Measurements from ENCODE around the gene ING3. TPM values are rescaled to one million over a fixed set of nuclear protein-coding genes. Genes with fewer than 3 reads are reported as not detected.

The ING3 gene
- total and polyA plus RNA-seq, 2 of the 13 experiments (the other 11 are each of a cell fraction or from before 2014, with no cell fraction given), result 6.9 to 12.8 TPM

DNA sequence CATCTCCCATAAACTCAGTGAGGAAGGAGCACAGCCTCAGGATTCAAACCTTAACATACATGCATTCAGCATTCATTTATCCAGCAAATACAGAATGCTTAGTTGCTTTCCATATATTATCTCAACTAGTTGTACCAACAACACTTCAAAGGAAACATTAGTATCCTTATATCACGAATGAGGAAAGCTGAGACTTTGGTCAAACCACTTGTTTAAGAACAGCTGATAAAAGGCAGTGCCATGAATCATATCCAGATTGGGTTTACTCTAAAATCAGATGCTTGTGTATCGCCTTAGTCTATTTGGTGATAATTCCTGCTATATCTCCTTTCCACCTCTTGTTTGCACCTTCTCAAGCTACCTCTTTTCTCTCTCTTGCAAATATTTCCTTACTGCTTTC is 36.1 kb downstream of the ING3 start:
- TF ChIP-seq XRCC5 (optimal IDR thresholded peaks at IDR 0.05; ENCODE audit: low read length), result no peak
- no peak for TF ChIP-seq CAMTA2 (CRISPR knock-in tag; IDR thresholded peaks at IDR 0.05; ENCODE audit: borderline replicate concordance)
- TF ChIP-seq, protein P1, sequence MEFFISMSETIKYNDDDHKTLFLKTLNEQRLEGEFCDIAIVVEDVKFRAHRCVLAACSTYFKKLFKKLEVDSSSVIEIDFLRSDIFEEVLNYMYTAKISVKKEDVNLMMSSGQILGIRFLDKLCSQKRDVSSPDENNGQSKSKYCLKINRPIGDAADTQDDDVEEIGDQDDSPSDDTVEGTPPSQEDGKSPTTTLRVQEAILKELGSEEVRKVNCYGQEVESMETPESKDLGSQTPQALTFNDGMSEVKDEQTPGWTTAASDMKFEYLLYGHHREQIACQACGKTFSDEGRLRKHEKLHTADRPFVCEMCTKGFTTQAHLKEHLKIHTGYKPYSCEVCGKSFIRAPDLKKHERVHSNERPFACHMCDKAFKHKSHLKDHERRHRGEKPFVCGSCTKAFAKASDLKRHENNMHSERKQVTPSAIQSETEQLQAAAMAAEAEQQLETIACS (CRISPR knock-in tag; IDR thresholded peaks at IDR 0.05), result no peak
- TF ChIP-seq ZNF235 (CRISPR knock-in tag; IDR thresholded peaks at IDR 0.05; ENCODE audit: borderline replicate concordance), result no peak
- no peak for TF ChIP-seq ZNF883 (CRISPR knock-in tag; IDR thresholded peaks at IDR 0.05; ENCODE audit: not compliant biosample characterization)
- WGBS (ENCODE audit: low lambda C conversion rate), result 7% methylated on average over 2 of the region's 2 CpGs
- no peaks in the 10 kb centered on the region for H4K20me1 ChIP-seq (ENCODE audit: insufficient read depth, low read length)

DNA sequence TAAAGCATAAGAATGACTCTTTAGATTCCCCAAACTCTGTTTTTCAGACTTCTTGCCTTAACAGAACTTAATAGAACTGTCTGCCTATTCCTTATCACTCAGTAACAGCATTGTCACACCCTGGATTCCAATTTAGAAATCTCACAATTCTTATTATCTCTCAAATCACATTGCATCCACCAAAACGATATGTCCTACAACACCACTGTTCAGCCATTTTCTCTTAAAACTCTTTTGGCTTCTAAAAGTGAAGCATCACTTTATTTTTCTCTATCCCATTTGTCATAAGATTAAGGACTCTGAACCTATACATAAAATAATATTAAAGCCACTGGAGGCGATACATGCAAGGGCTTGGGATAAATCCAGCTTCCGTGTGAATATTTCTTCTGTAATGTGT is 36.7 kb downstream of the ING3 start:
- in situ Hi-C loops (cut with HindIII; ENCODE audit: extremely low pct_ligation_motif_present, low pct_unique_long_range_greater_than_20kb), result loop anchor here (5.0 kb wide), 1 partner anchor 95 kb away; no protein-coding TSS in a partner anchor
- DNase-seq (ENCODE audit: low spot score) (no peak), FAIRE-seq (no peak), ATAC-seq (no peak)
- H3K4me2 ChIP-seq (ENCODE audit: low read depth, low read length), result no peak overlapping the region
- no peaks in the 10 kb centered on the region for H3K9me3 ChIP-seq (ENCODE audit: low read length)
- H3K36me3 ChIP-seq (replicated peaks in 1 of 2; ENCODE audit: control insufficient read depth in 1 of 2, insufficient read depth in 2 of 2, low read length in 2 of 2), result no peaks in the 10 kb centered on the region
- BruUV-seq (replicated peaks), result no TSS peak
- no peaks in the 10 kb centered on the region for H4K20me1 ChIP-seq (ENCODE audit: insufficient read depth, low read length)
- no peaks in the 10 kb centered on the region for H3K79me2 ChIP-seq (ENCODE audit: insufficient read depth, low read length)
- WGBS (ENCODE audit: low lambda C conversion rate), result 1% methylated on average over 3 of the region's 3 CpGs
- H2AFZ ChIP-seq (ENCODE audit: low read length), result no peak overlapping the region
- no peak overlapping the region for H3K9ac ChIP-seq (ENCODE audit: insufficient read depth, low read depth, low read length)
- POLR2A ChIA-PET, result interaction anchor here (1.4 kb wide), 1 partner anchor 92 kb away, joined by 3 read pairs; no protein-coding TSS in a partner anchor
- peaks cover 0 to 14% of the 10 kb centered on the region in 2 experiments; a peak in 3 of 5 replicates for H3K27me3 ChIP-seq (ENCODE audit: control insufficient read depth in 1 of 2, insufficient read depth in 2 of 2, low read length in 2 of 2)
- H3K27ac ChIP-seq (ENCODE audit: extremely low read length, insufficient read depth, low read length), result no peak overlapping the region
- intact Hi-C loops (cut with micrococcal nuclease; ENCODE audit: unreplicated experiment), result loop anchor here (2.0 kb wide), 1 partner anchor 560 kb away; no protein-coding TSS in a partner anchor
- CTCF ChIA-PET (ENCODE audit: low intra/inter-chr PET ratio, low total read pairs), result interaction anchor here (1.1 to 2.9 kb wide), 3 partner anchors 94 to 120 kb away, joined by 3 to 40 read pairs (median 19); no protein-coding TSS in a partner anchor
- H3K4me1 ChIP-seq (ENCODE audit: insufficient read depth, low read length), result peaks cover 21% of the 10 kb centered on the region
- no peak overlapping the region for H3K4me3 ChIP-seq (replicated peaks in 1 of 3; ENCODE audit: insufficient read depth in 1 of 3, low read depth in 2 of 3, low read length in 3 of 3)
- no peak for TF ChIP-seq TEAD3 (CRISPR knock-in tag; optimal IDR thresholded peaks at IDR 0.05; ENCODE audit: borderline replicate concordance)
- TF ChIP-seq, protein P2, sequence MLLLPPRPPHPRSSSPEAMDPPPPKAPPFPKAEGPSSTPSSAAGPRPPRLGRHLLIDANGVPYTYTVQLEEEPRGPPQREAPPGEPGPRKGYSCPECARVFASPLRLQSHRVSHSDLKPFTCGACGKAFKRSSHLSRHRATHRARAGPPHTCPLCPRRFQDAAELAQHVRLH (CRISPR knock-in tag; IDR thresholded peaks at IDR 0.05; ENCODE audit: borderline replicate concordance, low read depth), result no peak
- TF ChIP-seq, protein P3, sequence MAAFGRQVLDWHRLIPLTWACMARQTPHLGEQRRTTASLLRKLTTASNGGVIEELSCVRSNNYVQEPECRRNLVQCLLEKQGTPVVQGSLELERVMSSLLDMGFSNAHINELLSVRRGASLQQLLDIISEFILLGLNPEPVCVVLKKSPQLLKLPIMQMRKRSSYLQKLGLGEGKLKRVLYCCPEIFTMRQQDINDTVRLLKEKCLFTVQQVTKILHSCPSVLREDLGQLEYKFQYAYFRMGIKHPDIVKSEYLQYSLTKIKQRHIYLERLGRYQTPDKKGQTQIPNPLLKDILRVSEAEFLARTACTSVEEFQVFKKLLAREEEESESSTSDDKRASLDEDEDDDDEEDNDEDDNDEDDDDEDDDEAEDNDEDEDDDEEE (CRISPR knock-in tag; IDR thresholded peaks at IDR 0.05), result no peak
- TF ChIP-seq ZNF143 (CRISPR knock-in tag; IDR thresholded peaks at IDR 0.05), result no peak
- TF ChIP-seq ZNF598 (CRISPR knock-in tag; IDR thresholded peaks at IDR 0.05; ENCODE audit: borderline replicate concordance), result no peak

More for the DNA sequence above, 36.1 kb downstream of the ING3 start:
- H3K9ac ChIP-seq (ENCODE audit: insufficient read depth, low read depth, low read length), result no peak overlapping the region
- ChIA-PET POLR2A (interaction anchor here (1.4 kb wide), 1 partner anchor 93 kb away, joined by 3 read pairs; no protein-coding TSS in a partner anchor), CTCF (ENCODE audit: low intra/inter-chr PET ratio, low total read pairs) (interaction anchor here (2.6 to 2.9 kb wide), 2 partner anchors 95 to 121 kb away, joined by 19 to 40 read pairs; no protein-coding TSS in a partner anchor)
- intact Hi-C loops (cut with micrococcal nuclease; ENCODE audit: unreplicated experiment), result loop anchor here (2.0 kb wide), 1 partner anchor 560 kb away; no protein-coding TSS in a partner anchor
- H3K4me1 ChIP-seq (ENCODE audit: insufficient read depth, low read length), result peaks cover 21% of the 10 kb centered on the region
- ATAC-seq (no peak), DNase-seq (ENCODE audit: low spot score) (no peak), FAIRE-seq (no peak)
- H3K79me2 ChIP-seq (ENCODE audit: insufficient read depth, low read length), result no peaks in the 10 kb centered on the region
- H3K9me3 ChIP-seq (ENCODE audit: low read length), result no peaks in the 10 kb centered on the region
- no peak overlapping the region for H3K27ac ChIP-seq (ENCODE audit: extremely low read length, insufficient read depth, low read length)
- in situ Hi-C loops (cut with HindIII; ENCODE audit: extremely low pct_ligation_motif_present, low pct_unique_long_range_greater_than_20kb), result loop anchor here (5.0 kb wide), 1 partner anchor 96 kb away; no protein-coding TSS in a partner anchor
- BruUV-seq (replicated peaks), result no TSS peak
- H3K36me3 ChIP-seq (replicated peaks in 1 of 2; ENCODE audit: control insufficient read depth in 1 of 2, insufficient read depth in 2 of 2, low read length in 2 of 2), result no peaks in the 10 kb centered on the region
- H3K27me3 ChIP-seq (ENCODE audit: control insufficient read depth in 1 of 2, insufficient read depth in 2 of 2, low read length in 2 of 2), result peaks cover 0 to 14% of the 10 kb centered on the region in 2 experiments; a peak in 3 of 5 replicates
- H3K4me3 ChIP-seq (replicated peaks in 1 of 3; ENCODE audit: insufficient read depth in 1 of 3, low read depth in 2 of 3, low read length in 3 of 3), result no peak overlapping the region
- no peak overlapping the region for H3K4me2 ChIP-seq (ENCODE audit: low read depth, low read length)
- H2AFZ ChIP-seq (ENCODE audit: low read length), result no peak overlapping the region
